H9 (cell line): ENCODE measurements around the gene BICDL1. TPM values are rescaled to one million over a fixed set of nuclear protein-coding genes. Genes with fewer than 3 reads are reported as not detected.

Experiments
- DNase-seq: peaks from one replicate; pipeline ENCODE4 v3.0.0-alpha.2; 2017
- H2AFZ ChIP-seq: one replicate; pipeline ENCODE4 v1.6.1; 2013; ENCODE audit warnings: mild to moderate bottlenecking, low read length, control low read depth, moderate library complexity
- H2AK5ac ChIP-seq: 2 replicates; pipeline ENCODE4 v1.6.1; 2013; ENCODE audit warnings: low read length, control low read depth, mixed read lengths; ENCODE audit not compliant: insufficient read length
- H2BK120ac ChIP-seq: one replicate; pipeline ENCODE4 v1.6.1; 2013; ENCODE audit warnings: low read depth, mild to moderate bottlenecking, low read length, control low read depth, inconsistent platforms; ENCODE audit not compliant: poor library complexity, severe bottlenecking
- H2BK12ac ChIP-seq: 2 replicates; pipeline ENCODE4 v1.6.1; 2013; ENCODE audit warnings: low read length, control low read depth, mixed read lengths, low read depth; ENCODE audit not compliant: insufficient read length
- H2BK15ac ChIP-seq: 2 replicates; pipeline ENCODE4 v1.6.1; 2013; ENCODE audit warnings: low read depth, low read length, control low read depth
- H2BK20ac ChIP-seq: one replicate; pipeline ENCODE4 v1.6.1; 2013; ENCODE audit warnings: low read depth, mild to moderate bottlenecking, low read length, control low read depth, inconsistent platforms; ENCODE audit not compliant: poor library complexity, severe bottlenecking
- H2BK5ac ChIP-seq: 2 replicates; pipeline ENCODE4 v1.6.1; 2013; ENCODE audit warnings: low read length, control low read depth, mixed read lengths; ENCODE audit not compliant: insufficient read length
- H3K14ac ChIP-seq: 2 replicates; pipeline ENCODE4 v1.6.1; 2013; ENCODE audit warnings: low read length, control low read depth; ENCODE audit not compliant: insufficient read depth
- H3K18ac ChIP-seq: 2 replicates; pipeline ENCODE4 v1.6.1; 2013; ENCODE audit warnings: low read depth, mild to moderate bottlenecking, mixed read lengths, low read length, control low read depth; ENCODE audit not compliant: insufficient read length
- H3K23ac ChIP-seq: 2 replicates; pipeline ENCODE4 v1.6.1; 2013; ENCODE audit warnings: low read length, control low read depth, mixed read lengths, low read depth; ENCODE audit not compliant: insufficient read length
- H3K23me2 ChIP-seq: 2 replicates; pipeline ENCODE4 v1.6.1; 2013; ENCODE audit warnings: low read depth, mild to moderate bottlenecking, mixed read lengths, low read length, control low read depth; ENCODE audit not compliant: insufficient read length, poor library complexity, severe bottlenecking
- H3K27ac ChIP-seq: 2 replicates; pipeline ENCODE4 v1.5.1; 2013; ENCODE audit warnings: low read length, control low read depth, mixed read lengths, low read depth; ENCODE audit not compliant: insufficient read length
- H3K27me3 ChIP-seq: 2 replicates; pipeline ENCODE4 v1.6.1; 2013; ENCODE audit warnings: low read length, control low read depth, inconsistent platforms; ENCODE audit not compliant: insufficient read depth
- H3K4ac ChIP-seq: 2 replicates; pipeline ENCODE4 v1.6.1; 2013; ENCODE audit warnings: low read depth, mild to moderate bottlenecking, control low read depth, inconsistent platforms, low read length, moderate library complexity
- H3K4me1 ChIP-seq: 2 replicates; pipeline ENCODE4 v1.6.1; 2013; ENCODE audit warnings: low read length, control low read depth, inconsistent platforms; ENCODE audit not compliant: insufficient read depth
- H3K4me2 ChIP-seq: 2 replicates; pipeline ENCODE4 v1.6.1; 2013; ENCODE audit warnings: low read length, control low read depth, mixed read lengths; ENCODE audit not compliant: insufficient read length, insufficient read depth
- H3K56ac ChIP-seq: 2 replicates; pipeline ENCODE4 v1.6.1; 2013; ENCODE audit warnings: low read depth, mild to moderate bottlenecking, mixed read lengths, low read length, control low read depth; ENCODE audit not compliant: insufficient read length
- H3K79me1 ChIP-seq: 2 replicates; pipeline ENCODE4 v1.6.1; 2013; ENCODE audit warnings: low read depth, mild to moderate bottlenecking, moderate library complexity, low read length, control low read depth, inconsistent platforms; ENCODE audit not compliant: insufficient read depth, poor library complexity, severe bottlenecking
- H3K79me2 ChIP-seq: 2 replicates; pipeline ENCODE4 v1.6.1; 2013; ENCODE audit warnings: low read length, control low read depth, inconsistent platforms; ENCODE audit not compliant: insufficient read depth
- H3K9ac ChIP-seq: 2 replicates; pipeline ENCODE4 v1.6.1; 2013; ENCODE audit warnings: low read length, control low read depth, mixed read lengths; ENCODE audit not compliant: insufficient read length; ENCODE audit errors: extremely low read depth
- H3K9me3 ChIP-seq: one replicate; pipeline ENCODE4 v1.6.1; 2013; ENCODE audit warnings: low read depth, low read length, inconsistent platforms; ENCODE audit not compliant: control insufficient read depth
- H3T11ph ChIP-seq: one replicate; pipeline ENCODE4 v1.6.1; 2013; ENCODE audit warnings: mild to moderate bottlenecking, low read length, control low read depth, inconsistent platforms
- H4K20me1 ChIP-seq: one replicate; pipeline ENCODE4 v1.6.1; 2013; ENCODE audit not compliant: control insufficient read depth, insufficient read length, insufficient read depth
- H4K5ac ChIP-seq: 2 replicates; pipeline ENCODE4 v1.6.1; 2013; ENCODE audit warnings: low read depth, mild to moderate bottlenecking, mixed read lengths, low read length, control low read depth; ENCODE audit not compliant: insufficient read length
- H4K8ac ChIP-seq: replicated peaks from 2 replicates; pipeline ENCODE4 v1.6.1; 2013; ENCODE audit warnings: low read length, control low read depth, mixed read lengths, low read depth; ENCODE audit not compliant: insufficient read length
- H4K91ac ChIP-seq: 2 replicates; pipeline ENCODE4 v1.6.1; 2013; ENCODE audit warnings: low read depth, mild to moderate bottlenecking, moderate library complexity, mixed read lengths, low read length, control low read depth; ENCODE audit not compliant: insufficient read length
- H3K27ac Mint-ChIP-seq, 3 experiments: 2 replicates in 2 of 3; 3 replicates in 1 of 3; pipeline ENCODE4 v1.8.0; 2020 to 2021; ENCODE audit warnings: mixed read lengths in 3 of 3, mild to moderate bottlenecking in 1 of 3, moderate library complexity in 1 of 3
- H3K27me3 Mint-ChIP-seq: 2 replicates; pipeline ENCODE4 v1.8.0; 2021; ENCODE audit warnings: low read depth, mild to moderate bottlenecking, moderate library complexity, mixed read lengths
- H3K36me3 Mint-ChIP-seq, 3 experiments: 2 replicates in 2 of 3; 3 replicates in 1 of 3; pipeline ENCODE4 v1.8.0; 2020 to 2021; ENCODE audit warnings: low read depth in 3 of 3, mixed read lengths in 3 of 3; ENCODE audit not compliant: insufficient read depth in 1 of 3
- H3K4me1 Mint-ChIP-seq, 2 experiments: 2 replicates each; pipeline ENCODE4 v1.8.0; 2020; ENCODE audit warnings: mixed read lengths in 2 of 2
- H3K4me3 Mint-ChIP-seq, 2 experiments: 2 replicates in 1 of 2; 3 replicates in 1 of 2; pipeline ENCODE4 v1.8.0; 2020 to 2021; ENCODE audit warnings: mild to moderate bottlenecking in 2 of 2, mixed read lengths in 2 of 2, moderate library complexity in 1 of 2
- H3K9me3 Mint-ChIP-seq, 2 experiments: 2 replicates in 1 of 2; 3 replicates in 1 of 2; pipeline ENCODE4 v1.8.0; 2020; ENCODE audit warnings: mild to moderate bottlenecking in 2 of 2, mixed read lengths in 2 of 2, moderate library complexity in 1 of 2
- WGBS: extraction: QIAGEN DNeasy Blood & Tissue Kit; methylation state at CpG from one replicate; pipeline ENCODE4 v1.1.7; 2013; ENCODE audit warnings: missing lambda C conversion rate, low lambda C conversion rate, mixed read lengths; ENCODE audit not compliant: insufficient read length; ENCODE audit errors: extremely low coverage; 5-methylcytosine and 5-hydroxymethylcytosine counted together
- total RNA-seq: library from RNA; stranded (reverse); gene quantifications from 2 replicates; pipeline ENCODE4 v1.2.1, GENCODE V29; 2021
- TF ChIP-seq, protein P1 (sequence below): fragments of 200-600 bp; sonication (generic); conservative IDR thresholded peaks from 3 replicates; pipeline ENCODE4 v1.8.0; 2021; ENCODE audit warnings: antibody characterized with exemption, mild to moderate bottlenecking

BICDL1 gene
- total RNA-seq, 1 experiment from 2014 or later: 13.8 TPM

DNA sequence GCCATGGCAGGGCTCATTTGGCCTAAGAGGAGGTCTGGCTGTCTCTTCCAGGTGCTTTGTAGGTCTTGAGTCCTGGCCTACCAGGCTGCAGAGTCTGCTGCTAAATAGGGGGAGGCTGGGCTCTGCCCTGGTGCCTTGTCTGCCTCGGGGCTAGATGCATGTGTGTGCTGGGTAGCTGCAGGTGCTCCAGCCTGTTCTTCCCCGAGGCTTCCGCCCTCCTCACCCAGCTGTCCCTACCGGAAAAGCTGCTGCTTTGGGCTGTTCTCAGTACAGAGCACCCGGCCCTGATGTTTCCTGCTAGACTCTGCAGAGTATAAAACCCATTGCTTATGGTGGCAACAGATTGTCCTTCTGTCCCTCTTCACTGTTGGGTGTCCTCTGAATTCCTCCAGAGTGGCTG, 89.8 kb downstream of the BICDL1 start:
- Histone ChIP-seq H2BK120ac (no peak overlapping the region), H3T11ph (no peak overlapping the region), H3K18ac (no peak overlapping the region), H3K4me1 (peaks cover 3% of the 10 kb centered on the region; the same call in 1 of the 2 replicates), H3K56ac (no peak overlapping the region), H2BK15ac (no peak overlapping the region), H3K27ac (no peak overlapping the region), H3K14ac (no peak overlapping the region), H2BK5ac (no peak overlapping the region), H3K27me3 (no peaks in the 10 kb centered on the region), H3K9me3 (no peaks in the 10 kb centered on the region), H3K23ac (no peak overlapping the region), H2AFZ (no peak overlapping the region), H4K8ac (no peak overlapping the region), H3K79me1 (no peaks in the 10 kb centered on the region), H2BK20ac (no peak overlapping the region), H4K91ac (no peak overlapping the region), H3K9ac (no peak overlapping the region), H3K79me2 (no peaks in the 10 kb centered on the region), H3K4ac (no peak overlapping the region), H3K4me2 (no peak overlapping the region), H4K20me1 (no peaks in the 10 kb centered on the region), H3K23me2 (no peaks in the 10 kb centered on the region), H2AK5ac (no peak overlapping the region), H4K5ac (no peak overlapping the region), H2BK12ac (no peak overlapping the region)
- peaks cover 6 to 8% of the 10 kb centered on the region in 2 experiments for H3K4me1 Mint-ChIP-seq
- H3K27ac Mint-ChIP-seq: 0 out of 7 replicates have a peak overlapping the region, but pooled peaks of 1 of the 3 experiments have one; percentile 24
- peaks cover 2 to 10% (median 8%) of the 10 kb centered on the region in 3 experiments; a peak in 4 of 7 replicates for H3K36me3 Mint-ChIP-seq
- no peaks in the 10 kb centered on the region for H3K9me3 Mint-ChIP-seq
- no CpG with 5 or more reads among the region's 5 CpGs for WGBS
- H3K4me3 Mint-ChIP-seq: no peak overlapping the region
- no peak for DNase-seq
- TF ChIP-seq, protein P1, sequence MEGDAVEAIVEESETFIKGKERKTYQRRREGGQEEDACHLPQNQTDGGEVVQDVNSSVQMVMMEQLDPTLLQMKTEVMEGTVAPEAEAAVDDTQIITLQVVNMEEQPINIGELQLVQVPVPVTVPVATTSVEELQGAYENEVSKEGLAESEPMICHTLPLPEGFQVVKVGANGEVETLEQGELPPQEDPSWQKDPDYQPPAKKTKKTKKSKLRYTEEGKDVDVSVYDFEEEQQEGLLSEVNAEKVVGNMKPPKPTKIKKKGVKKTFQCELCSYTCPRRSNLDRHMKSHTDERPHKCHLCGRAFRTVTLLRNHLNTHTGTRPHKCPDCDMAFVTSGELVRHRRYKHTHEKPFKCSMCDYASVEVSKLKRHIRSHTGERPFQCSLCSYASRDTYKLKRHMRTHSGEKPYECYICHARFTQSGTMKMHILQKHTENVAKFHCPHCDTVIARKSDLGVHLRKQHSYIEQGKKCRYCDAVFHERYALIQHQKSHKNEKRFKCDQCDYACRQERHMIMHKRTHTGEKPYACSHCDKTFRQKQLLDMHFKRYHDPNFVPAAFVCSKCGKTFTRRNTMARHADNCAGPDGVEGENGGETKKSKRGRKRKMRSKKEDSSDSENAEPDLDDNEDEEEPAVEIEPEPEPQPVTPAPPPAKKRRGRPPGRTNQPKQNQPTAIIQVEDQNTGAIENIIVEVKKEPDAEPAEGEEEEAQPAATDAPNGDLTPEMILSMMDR: no peak
- no peaks in the 10 kb centered on the region for H3K27me3 Mint-ChIP-seq
